Prostate gland (tissue), 2 donors: ENCODE results near the gene MAP2K7.

ENCODE experiments used
- POLR2A ChIP-seq: fragments of 450-650 bp; IDR thresholded peaks from one replicate; pipeline ENCODE4 v1.6.1; 2016; ENCODE audit warnings: antibody characterized with exemption, mild to moderate bottlenecking
- TF ChIP-seq, protein P1 (sequence below), 4 experiments: fragments of 200-600 bp in 2 of 4; fragments of 450-650 bp in 2 of 4; sonication (generic) in 2 of 4; IDR thresholded peaks; 1 replicate in 3 of 4; 2 replicates in 1 of 4; pipeline ENCODE4 v1.5.1; 2016 to 2019; ENCODE audit warnings: antibody characterized with exemption in 4 of 4, mild to moderate bottlenecking in 2 of 4, moderate library complexity in 2 of 4

DNA sequence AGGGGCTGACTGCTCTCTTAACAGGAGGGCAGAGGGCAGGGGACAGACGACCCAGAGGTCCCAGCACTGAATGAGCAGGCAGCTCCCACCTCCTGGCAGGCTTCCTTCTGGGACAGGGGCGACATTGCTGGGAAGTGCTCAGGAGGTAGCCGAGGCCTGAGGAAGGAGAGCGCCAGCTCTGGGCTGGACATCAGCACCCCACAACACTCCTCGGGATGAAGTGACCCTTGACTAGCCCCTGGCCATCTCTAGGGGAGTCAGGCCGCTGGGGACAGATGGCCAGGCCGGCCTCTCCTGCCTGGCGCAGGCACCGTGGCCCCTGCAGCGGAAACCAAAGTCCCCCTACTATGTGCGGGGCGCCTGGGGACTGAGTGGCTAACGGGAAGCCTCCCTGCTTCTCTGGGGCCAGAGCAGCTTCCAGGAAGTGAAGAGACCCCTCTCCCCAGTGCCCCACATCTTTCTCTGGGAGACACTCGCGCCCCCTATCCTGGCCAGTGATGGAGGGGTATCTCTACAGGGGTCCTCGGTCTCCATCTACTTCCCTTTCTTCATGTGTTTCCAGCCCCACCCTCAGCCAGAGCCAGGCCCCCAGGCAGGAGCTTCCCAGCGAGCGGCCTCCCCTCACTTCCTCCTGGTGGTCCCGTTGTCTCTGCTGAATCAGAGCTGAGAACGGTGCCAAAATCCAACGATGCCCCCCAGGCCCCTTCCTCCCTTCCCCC is 39.5 kb upstream of the MAP2K7 start:
- no peak for TF ChIP-seq POLR2A
- TF ChIP-seq, protein P1, sequence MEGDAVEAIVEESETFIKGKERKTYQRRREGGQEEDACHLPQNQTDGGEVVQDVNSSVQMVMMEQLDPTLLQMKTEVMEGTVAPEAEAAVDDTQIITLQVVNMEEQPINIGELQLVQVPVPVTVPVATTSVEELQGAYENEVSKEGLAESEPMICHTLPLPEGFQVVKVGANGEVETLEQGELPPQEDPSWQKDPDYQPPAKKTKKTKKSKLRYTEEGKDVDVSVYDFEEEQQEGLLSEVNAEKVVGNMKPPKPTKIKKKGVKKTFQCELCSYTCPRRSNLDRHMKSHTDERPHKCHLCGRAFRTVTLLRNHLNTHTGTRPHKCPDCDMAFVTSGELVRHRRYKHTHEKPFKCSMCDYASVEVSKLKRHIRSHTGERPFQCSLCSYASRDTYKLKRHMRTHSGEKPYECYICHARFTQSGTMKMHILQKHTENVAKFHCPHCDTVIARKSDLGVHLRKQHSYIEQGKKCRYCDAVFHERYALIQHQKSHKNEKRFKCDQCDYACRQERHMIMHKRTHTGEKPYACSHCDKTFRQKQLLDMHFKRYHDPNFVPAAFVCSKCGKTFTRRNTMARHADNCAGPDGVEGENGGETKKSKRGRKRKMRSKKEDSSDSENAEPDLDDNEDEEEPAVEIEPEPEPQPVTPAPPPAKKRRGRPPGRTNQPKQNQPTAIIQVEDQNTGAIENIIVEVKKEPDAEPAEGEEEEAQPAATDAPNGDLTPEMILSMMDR (IDR thresholded peaks at IDR 0.05) = no peak
